GM21390 (cell line): ENCODE data around the gene POLR2J3.
"Not testable (repeated sequence)": the region's sequence is repeated elsewhere in the genome, so short reads cannot be mapped to it uniquely, and the experiment has no call there.

Source experiments
- ATAC-seq: cut with Tn5 transposase; IDR thresholded peaks from one replicate; pipeline ENCODE4 v1.9.1; 2021; ENCODE audit not compliant: unreplicated experiment

Gene POLR2J3

DNA sequence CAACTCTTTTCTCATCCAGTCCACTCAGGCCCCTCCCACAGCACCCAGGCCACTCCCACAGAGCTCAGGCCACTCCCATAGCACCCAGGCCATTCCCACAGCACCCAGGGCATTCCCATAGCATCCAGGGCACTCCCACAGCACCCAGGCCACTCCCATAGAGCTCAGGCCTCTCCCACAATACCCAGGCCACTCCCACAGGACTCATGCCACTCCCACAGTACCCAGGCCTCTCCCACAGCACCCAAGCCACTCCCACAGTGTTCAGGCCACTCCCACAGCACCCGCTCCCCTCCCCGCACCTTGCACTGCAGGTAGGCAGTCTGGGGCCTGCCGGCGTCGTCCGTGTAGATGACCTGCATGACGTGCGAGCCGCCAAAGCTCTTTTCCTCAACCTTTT lies 17.5 kb upstream of the POLR2J3 start:
- ATAC-seq, result peak; percentile 44

DNA sequence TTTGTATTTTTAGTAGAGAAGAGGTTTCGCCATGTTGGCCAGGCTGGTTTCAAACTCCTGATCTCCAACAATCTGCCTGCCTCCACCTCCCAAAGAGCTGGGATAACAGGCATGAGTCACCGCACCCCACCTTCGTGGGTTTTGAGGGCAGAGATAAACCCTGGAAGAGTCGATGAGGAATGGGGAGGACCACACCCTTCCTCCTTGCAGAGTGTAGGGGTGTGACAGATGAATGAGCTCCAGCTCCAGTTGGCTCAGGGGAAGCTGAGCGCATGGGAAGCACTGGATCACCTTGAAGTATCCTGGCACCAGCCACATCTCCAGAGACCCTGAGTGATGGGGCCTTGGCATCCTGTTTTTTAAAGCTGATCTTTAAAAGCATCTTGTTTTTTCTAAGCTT lies 11.1 kb upstream of the POLR2J3 start:
- not testable (repeated sequence) for ATAC-seq

DNA sequence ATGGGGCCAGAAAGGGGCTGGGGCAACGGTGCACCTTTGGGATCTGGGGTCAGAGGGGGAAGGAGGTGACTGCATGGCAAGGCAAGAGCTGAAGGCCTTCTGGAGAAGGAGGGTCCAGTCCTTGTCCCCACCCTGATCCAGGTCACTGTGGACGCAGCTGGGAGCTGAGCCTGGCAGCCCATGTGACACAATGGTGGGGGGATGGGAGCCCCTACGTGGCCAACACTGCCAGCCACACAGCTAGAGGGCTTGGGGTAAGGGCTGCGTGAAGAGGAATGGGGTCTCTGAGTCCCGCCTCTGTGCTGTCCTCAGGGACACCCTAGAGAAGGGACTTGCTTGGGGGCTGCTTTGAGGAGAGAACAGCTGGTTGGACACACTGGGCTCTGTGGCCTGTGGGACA lies 9.3 kb upstream of the POLR2J3 start:
- ATAC-seq, result not testable (repeated sequence)

DNA sequence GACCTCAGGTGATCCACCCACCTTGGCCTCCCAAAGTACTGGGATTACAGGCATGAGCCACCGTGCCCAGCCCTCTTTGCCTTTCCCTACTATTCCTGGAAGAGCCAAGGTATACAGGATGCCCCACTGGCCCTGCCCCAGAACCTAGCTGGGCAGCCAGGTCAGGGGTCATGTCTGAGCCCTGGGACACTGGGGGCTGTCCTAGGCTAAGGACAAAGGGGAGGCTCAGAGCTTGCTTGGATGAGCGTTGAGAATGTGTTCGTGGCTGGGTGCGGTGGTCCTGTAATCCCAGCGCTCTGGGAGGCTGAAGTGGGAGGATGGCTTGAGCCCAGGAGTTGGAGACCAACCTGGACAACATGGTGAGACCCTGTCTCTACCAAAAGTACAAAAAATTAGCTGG lies 6.1 kb upstream of the POLR2J3 start:
- not testable (repeated sequence) for ATAC-seq

DNA sequence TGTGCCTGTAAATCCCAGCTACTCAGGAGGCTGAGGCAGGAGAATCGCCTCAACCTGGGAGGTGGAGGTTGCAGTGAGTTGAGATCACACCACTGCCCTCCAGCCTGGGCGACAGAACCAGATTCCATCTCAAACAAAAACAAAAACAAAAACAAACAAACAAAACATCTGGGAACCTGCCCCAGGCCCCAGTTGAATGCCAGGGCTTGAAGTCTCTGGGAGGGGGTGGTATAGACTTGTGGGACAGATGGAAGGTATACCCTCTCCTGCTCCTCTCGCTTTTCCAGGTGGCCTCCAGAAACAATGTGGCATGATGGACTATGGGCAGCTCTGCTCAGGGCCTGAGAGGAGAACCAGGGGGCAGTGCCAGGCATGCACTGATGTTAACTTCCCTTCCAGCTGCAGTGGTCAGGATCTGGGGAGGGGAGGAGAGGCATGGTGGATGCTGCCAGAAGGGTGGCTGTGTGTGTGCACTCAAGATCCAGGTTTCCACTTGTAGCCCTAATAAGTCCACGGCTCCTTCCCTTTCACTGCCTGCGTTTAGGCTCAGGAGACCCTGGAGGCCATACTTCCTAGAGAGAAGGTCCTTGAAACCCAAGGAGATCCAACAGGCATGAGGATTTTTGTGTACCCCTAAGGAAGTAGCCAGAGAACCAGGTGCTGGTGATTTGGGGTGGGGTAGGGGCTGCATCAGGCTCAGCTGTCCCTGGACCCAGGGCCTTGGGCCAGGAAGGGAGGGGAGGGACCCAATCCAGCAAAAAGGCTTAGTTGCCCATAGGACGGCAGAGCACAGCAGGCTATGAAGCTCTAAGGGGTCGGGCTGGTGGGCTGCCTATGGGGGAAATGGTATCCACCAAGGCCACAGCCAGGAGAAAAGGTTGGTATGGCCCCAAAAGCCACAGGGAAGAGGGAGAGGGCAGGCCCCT lies 5.2 kb upstream of the POLR2J3 start:
- not testable (repeated sequence) for ATAC-seq

DNA sequence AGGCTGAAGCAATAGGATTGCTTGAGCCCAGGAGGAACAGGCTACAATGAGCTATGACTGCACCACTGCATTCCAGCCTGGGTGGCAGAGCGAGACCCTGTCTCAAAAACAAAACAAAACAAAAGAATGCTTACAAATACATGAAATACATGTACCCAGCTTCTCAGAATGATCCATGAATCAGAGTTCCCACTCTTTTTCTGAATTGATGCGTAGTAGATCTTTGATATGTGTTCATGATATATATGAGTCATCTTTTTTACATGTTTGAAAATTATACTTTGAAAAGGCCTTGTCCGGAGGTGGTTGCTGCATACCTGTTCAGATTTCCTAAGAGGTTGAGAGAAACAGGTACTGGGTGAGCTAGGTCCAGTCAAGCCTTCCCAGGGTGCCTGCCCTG lies 4.0 kb upstream of the POLR2J3 start:
- ATAC-seq, result not testable (repeated sequence)

DNA sequence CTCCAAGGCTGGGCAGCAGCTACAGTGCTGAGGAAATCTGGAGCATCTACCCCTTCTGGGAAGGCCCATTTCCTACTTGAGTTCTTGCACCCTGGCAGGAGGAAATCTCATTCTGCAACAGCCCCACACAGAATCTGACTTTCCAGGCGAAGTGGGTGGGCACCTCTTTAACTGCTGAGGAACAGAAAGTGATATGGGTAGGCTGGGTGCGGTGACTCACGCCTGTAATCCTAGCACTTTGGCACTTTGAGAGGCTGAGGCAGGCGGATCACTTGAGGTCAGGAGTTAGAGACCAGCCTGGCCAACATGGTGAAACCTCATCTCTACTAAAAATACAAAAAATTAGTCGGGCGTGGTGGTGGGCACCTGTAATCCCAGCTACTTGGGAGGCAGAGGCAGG lies 2.2 kb upstream of the POLR2J3 start:
- ATAC-seq, result not testable (repeated sequence)

DNA sequence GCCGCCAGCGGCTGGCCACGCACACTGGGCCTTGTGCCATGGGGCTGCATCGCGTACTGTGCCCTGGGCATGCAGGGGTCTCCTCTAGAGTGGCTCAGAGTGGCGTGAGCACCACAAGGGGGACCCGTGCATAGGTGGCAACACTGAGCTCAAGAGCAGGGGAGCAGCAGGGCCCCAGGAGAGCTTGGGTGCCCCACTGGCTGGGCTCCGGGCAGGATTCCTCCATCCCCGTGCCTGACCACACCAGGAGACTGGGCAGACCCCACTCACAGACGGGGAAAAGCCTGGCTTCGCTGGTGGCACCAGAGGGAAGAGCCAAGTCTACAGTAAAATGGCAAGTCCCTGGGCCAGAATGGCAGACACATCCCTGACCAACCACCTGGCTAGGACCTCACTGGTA lies 3.8 kb downstream of the POLR2J3 start:
- ATAC-seq, result not testable (repeated sequence)

DNA sequence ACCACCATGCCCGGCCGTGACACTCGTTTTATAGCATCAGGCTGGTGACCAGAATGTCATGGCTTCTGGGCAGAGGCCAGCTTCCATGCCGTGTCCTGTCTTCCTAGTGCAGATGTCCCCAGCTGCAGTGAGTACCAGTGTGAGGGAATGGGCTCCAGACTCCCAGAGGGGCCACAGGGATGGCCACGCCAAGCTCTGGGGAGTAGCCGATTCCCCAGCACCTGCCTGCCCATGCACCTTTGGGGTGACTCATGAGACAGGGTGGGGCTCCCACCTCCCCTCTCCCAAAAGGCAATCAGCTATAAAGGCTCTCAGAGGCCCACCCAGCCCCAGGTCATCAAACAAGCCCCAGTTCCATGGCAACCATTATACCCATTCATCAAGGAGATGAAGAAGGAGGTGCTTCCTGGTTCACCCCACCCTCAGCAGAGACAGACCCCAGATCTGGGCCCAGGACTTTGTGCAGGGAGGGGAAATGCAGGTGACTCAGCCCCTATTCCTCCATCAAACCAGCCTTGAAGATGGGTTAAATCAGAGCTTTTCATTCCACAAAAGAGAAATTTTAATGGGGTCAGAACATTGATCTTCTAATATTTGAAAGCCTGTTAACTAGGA lies 21.5 kb downstream of the POLR2J3 start, which contains the start of gene SPDYE2:
TSS of gene SPDYE2 (plus strand) at position 419 of the 615 bp plus-strand sequence. CDS start 2,030 bp downstream, outside the sequence.
- not testable (repeated sequence) for ATAC-seq

DNA sequence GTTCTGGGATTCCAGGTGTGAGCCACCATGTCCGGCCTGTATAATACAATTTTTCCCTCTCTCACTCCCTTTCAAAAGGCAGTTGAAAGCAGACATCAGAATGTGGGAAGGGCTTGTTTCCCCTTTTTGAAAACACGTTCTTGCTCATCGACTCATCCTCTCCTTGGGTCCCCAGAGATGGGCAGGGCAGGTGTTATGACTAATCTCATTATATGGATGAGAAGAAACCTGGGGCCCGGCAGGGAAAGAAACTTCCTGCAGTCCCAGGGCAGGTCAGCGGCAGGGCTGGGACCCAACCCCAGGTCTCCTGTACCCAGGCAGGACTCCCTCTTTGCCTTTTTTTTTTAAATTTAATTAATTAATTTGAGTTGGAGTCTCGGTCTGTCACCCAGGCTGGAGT lies 26.0 kb downstream of the POLR2J3 start:
- ATAC-seq, result peak; percentile 82

DNA sequence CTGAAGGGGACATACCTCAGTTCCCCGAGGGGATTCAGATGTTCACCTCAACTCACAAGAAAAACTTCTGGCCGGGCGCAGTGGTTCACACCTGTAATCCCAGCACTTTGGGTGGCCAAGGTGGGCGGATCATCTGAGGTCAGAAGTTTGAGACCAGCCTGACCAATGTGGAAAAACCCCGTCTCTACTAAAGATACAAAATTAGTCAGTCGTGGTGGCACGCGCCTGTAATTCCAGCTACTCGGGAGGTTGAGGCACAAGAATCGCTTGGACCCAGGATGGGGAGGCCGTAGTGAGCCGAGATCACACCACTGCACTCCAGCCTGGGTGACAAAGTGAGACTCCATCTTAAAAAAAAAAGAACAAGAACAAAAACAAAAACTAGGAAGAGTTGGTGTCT lies 27.1 kb downstream of the POLR2J3 start:
- ATAC-seq, result not testable (repeated sequence)

DNA sequence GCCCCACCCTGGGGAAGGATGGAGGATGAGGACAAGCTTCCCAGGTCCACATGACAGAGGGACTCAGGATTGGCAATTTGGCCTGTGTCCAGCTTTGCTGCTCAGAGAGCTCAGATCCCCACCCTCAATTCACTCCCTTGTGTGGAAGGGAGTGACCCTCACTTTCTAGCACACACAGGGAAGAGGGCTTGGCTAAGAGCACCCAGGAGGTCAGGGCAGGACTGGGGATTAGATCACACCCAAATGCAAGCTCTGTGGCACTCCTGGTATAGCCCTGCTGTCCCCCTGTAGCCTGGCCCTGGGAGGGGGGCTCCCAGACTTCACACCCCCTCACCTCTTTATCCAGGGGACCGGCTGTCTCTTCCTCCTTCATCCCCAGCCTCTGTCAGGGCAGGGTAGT lies 28.0 kb downstream of the POLR2J3 start:
- ATAC-seq, result not testable (repeated sequence)

DNA sequence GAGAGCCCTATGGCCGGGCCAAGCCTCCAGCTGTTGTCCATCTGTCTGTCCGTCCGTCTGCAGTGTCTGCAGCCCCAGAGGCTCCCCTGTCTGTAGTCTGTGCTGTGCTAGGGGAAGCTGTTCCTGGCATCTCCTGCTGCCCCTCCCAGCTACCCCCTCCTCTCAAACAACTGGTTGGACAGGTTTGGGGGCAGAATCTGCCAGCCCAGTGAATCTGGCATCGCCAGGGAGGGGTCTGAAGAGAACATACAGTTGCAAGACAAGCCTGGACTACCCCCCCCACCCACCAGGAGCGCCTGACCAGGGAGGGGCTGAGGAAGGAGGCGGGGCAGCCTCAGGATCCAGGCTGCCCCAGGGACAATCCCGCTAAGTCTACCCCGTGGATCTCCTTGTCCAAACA lies 28.8 kb downstream of the POLR2J3 start, which contains the start of gene UPK3BL2:
TSS of gene UPK3BL2 (minus strand) at position 101 of the 400 bp plus-strand sequence. CDS start at position 41, 60 bp downstream.
- not testable (repeated sequence) for ATAC-seq

DNA sequence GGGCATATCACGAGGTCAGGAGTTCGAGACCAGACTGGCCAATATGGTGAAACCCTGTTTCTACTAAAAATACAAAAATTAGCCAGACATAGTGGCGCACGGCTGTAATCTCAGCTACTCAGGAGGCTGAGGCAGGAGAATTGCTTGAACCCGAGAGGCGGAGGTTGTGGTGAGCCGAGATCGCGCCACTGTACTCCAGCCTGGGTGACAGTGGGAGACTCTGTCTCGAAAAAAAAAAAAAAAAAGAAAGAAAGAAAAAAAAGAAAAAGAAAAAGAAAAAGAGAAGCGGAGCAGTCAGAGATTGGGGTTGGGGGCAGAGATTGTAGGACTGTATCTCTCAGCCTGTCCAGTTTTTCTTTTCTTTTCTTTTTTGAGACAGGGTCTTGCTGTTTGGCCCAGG lies 29.6 kb downstream of the POLR2J3 start:
- not testable (repeated sequence) for ATAC-seq

DNA sequence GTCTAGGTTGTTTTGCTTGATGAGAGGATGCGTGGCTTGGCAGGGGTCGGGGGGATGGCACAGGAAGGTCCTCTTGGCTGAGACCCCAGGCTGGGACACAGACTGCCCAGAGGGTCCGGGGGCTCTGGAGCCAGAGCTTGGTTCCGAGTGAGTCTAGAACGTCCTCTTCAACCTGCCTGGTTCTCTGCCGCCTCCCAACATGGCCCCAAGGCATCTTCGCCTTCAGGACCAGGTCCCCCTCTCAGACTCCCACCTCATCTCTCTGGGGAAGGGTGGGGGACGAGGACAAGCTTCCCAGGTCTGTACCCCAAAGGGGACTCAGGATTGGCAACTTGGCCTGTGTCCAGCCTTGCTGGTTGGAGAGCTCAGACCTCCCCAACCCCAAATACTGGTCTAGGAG lies 30.3 kb downstream of the POLR2J3 start:
- ATAC-seq, result not testable (repeated sequence)

DNA sequence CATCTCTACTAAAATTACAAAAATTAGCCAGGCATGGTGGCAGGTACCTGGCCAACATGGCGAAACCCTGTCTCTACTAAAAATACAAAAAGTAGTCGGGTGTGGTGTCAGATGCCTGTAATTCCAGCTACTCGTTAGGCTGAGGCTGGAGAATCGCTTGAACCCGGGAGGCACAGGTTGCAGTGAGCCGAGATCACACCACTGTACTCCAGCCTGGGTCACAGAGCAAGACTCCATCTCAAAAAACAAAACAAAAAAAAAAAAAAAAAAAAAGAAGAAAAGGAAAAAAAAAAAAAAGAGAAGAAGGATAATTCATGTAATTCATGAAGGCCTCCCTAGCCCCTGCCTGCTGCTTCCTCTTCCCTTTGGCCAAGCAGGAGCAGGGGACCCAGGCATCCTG lies 31.8 kb downstream of the POLR2J3 start:
- ATAC-seq, result not testable (repeated sequence)

DNA sequence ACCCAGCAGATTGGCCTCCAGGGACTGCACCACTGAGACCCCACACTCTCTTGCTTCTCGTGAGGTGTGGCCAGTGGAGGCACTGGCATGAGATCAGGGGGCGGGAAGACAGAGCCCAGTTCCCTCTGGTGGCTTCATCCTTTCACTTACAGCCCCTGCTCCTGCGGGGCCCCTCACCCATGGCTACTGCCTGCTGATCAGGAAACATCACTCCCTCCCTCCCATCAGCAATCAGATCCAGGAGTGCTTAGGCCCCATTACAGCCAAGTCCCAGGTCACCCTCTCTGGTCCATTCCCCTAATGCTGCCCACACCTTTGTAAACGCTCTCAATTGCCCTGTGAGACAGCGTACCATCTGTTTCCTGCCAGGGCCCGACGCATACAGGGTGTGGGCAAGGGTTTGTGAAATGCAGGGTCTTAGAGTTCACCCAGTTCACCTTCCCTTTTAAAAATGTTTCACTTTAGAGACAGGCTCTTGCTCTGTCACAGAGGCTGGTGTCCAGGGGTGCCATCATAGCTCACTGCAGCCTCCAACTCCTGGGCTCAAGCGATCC lies 37.2 kb downstream of the POLR2J3 start:
- ATAC-seq, result not testable (repeated sequence)

DNA sequence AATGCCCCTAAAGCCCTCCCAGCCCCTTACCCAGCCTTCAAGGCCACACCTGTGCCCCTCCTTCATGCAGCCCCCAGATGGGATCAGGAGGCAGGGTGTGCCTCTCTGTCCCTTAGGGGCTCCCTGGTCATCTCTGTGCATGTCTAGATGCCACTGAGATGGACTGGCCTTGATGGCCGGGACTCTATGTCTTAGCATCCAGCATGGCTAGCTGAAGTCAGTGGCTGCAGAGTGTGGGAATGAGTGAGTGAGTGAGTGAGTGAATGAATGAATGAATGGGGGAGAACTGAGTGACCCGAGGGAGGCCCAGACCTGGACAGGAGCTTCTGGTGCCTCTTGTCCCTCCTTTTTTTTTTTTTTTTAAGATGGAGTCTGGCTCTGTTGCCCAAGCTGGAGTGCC lies 40.3 kb downstream of the POLR2J3 start:
- ATAC-seq, result not testable (repeated sequence)

DNA sequence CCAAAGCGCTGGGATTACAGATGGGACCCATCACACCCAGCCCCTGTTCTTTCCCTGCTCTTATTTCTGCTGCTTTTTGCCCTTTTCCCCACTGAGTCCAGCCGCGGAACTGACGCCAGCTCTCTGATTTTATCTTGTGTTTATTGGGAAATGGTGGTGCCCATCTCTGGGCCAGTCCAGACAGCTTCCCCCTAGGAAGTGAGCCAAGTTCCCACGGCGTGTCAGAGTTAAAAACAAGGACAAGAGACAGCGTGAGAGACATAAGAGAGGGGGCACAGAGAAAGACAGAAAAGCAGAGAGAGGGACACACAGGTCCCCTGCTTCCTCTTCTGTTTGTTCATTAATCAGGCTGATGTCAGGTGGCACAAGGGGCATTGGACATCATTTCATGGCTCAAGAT lies 40.8 kb downstream of the POLR2J3 start:
- not testable (repeated sequence) for ATAC-seq

DNA sequence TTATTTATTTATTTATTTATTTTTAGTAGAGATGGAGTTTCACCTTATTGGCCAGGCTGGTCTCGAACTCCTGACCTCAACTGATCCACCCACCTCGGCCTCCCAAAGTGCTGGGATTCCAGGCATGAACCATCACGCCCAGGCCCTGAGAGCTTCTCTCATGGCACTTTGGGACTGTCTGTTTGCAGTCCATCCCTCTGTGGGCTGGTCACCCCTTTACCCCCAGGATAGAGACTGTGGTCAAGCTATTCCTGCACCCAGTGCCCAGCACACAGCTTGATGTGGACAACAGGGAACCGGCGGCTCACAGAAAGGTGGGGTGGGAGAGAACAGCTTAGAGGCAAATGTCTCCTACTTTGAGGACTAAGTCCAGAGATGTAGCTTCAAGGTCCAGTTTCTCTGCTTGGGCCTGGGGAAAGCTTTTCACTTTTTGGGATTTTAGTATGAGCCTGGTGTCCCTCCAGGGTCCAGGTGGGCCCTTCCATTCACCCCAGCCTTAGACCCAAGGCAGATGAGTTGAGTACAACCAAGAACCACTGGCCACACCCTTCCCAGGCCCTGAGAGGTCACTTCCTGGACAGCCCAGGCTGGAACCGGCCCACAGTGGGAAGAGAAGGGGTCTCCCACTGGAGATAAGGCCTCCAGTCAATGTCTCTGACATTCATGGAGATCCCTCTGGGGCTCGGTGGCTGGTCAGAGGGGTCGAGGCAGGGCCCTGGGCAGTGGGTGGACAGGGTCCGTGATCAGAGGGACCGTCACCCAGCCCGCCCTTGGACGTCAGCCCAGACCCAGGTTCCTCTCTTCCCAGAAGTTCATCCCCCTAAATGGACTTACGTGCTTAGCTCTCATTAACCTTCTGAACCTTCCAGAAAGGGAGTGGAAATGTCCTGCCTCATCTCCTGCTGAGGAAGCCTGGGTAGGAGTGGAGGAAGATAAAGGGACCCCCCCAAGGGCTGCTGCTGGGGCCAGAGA lies 44.3 kb downstream of the POLR2J3 start:
- ATAC-seq, result not testable (repeated sequence)
